LNCaP clone FGC (cell line): ENCODE measurements around the gene MBLAC1.

ENCODE experiments used
- DNase-seq: peaks from one replicate; pipeline ENCODE4 v3.0.0-alpha.2; 2011; ENCODE audit warnings: low read depth
- H3K4me3 ChIP-seq: 2 replicates; pipeline ENCODE4 v1.5.1; 2011; ENCODE audit warnings: mild to moderate bottlenecking, low read depth, low read length, control low read depth
- TF ChIP-seq, protein P1 (sequence below): IDR thresholded peaks from 2 replicates; pipeline ENCODE4 v1.5.1; 2012; ENCODE audit warnings: mild to moderate bottlenecking; ENCODE audit not compliant: control insufficient read depth, insufficient read depth; ENCODE audit errors: extremely low read depth

The MBLAC1 gene

DNA sequence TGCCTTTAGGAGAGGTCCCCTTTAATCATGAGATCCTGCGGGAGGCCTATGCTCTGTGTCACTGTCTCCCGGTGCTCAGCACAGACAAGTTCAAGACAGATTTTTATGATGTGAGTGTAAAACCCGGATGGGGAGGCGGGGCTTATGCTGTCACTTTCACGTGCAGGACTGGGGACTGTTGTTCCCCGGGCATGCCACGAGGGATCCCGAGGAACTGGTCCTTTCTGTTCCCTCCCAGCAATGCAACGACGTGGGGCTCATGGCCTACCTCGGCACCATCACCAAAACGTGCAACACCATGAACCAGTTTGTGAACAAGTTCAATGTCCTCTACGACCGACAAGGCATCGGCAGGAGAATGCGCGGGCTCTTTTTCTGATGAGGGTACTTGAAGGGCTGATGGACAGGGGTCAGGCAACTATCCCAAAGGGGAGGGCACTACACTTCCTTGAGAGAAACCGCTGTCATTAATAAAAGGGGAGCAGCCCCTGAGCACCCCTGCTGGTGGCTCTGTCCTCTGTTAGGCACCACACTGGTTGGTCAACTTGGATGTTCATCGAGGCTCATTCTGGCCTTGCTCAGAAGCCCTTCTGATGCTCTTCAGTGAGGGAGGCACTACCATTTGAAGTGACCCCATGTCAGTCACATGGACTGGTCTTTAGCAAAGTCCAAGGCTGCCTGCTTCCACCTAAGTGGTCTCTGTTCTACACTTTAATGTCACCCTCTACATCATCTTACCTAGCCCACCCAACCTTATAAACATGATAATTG is 35.2 kb upstream of the MBLAC1 start:
- TF ChIP-seq, protein P1, sequence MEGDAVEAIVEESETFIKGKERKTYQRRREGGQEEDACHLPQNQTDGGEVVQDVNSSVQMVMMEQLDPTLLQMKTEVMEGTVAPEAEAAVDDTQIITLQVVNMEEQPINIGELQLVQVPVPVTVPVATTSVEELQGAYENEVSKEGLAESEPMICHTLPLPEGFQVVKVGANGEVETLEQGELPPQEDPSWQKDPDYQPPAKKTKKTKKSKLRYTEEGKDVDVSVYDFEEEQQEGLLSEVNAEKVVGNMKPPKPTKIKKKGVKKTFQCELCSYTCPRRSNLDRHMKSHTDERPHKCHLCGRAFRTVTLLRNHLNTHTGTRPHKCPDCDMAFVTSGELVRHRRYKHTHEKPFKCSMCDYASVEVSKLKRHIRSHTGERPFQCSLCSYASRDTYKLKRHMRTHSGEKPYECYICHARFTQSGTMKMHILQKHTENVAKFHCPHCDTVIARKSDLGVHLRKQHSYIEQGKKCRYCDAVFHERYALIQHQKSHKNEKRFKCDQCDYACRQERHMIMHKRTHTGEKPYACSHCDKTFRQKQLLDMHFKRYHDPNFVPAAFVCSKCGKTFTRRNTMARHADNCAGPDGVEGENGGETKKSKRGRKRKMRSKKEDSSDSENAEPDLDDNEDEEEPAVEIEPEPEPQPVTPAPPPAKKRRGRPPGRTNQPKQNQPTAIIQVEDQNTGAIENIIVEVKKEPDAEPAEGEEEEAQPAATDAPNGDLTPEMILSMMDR, result no peak
- H3K4me3 ChIP-seq, result no peak overlapping the region
- DNase-seq, result no peak

DNA sequence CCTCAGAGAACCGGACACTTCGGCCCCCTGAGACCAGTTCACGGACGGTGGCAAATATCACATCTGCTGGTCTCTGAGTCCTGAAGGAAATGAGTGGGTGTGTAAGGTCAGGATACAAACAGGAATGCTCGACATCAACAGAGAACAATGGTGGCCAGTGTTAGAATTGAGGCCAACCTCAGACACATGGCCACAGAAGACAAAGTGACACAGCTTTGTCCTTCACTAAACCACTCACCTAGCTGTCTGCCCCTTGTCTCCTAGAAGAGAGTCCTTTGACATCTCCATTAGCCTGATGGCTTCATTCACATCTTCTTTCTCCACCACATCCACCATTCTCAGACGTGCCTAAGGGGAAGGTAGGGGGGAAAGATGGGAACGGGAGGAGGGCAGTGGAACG is 33.7 kb upstream of the MBLAC1 start:
- no peak overlapping the region for H3K4me3 ChIP-seq
- DNase-seq, result no peak
- TF ChIP-seq, protein P1, result no peak

DNA sequence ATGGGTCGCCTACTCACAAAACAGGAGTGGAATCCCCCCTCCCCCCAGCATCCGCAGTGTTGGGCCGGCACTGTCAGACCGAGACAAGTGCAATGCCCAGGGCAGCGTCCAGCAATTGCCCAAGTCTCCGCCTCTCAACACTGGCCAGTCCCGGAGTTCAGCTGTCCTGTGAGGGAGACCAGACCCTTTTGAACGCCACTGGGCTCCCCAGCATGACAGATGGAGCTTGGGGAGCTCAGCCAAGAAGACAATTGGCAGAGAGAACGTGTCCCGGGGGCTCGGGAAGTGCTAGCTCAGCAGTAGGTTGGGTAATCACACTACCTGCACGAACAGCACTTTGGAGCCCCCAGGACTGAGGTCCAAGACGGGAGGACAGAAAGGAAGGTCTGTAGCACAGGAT is 33.3 kb upstream of the MBLAC1 start:
- TF ChIP-seq, protein P1, result no peak
- DNase-seq, result no peak
- H3K4me3 ChIP-seq, result no peak overlapping the region

DNA sequence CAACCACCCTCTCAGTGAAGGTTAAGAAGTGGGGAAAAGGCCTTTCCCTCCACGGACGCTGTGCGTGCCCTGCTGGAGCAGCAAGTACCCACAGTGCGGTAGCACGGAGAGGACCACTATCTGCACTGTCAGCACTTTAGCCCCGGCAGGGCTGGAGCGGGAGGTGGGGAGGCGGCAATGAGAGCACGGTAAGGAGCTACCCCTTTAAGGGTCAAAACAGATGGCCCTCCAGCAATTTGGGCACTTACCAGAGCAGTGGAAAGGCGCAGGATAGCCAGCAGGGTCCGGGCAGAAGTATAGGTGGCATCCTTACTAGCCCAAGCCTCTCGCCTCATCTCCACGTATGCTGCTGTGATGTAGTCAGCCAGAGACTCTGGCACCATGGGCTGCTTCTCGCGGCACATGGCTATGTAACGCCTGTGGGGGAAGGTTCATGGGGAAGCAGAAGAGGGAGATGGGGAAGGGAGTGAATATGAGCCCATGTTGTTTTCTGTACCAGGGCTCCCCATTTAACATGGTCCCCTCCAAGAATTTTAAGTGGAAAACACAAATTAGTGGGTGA is 32.8 kb upstream of the MBLAC1 start:
- DNase-seq, result no peak
- no peak overlapping the region for H3K4me3 ChIP-seq
- TF ChIP-seq, protein P1, result no peak

DNA sequence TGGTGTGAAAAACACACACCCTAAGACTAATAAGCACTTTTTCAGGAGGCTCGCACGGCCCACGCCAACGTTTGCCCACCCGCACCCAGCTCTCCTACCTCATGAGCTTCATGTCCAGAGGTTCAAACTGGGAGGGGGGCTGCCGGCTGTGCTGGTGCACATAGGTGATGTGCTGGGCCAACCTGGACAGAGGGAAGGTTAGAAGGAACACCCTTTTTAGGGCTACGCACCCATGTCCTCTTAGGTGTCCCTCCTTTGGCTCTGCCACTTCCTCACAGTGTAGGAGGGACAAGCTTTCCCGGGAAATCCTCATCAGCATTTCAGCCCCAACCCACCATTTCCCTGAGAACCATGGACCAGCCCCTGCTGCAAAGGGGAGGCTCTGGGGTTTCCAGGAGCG is 31.5 kb upstream of the MBLAC1 start:
- H3K4me3 ChIP-seq, result no peak overlapping the region
- no peak for DNase-seq
- TF ChIP-seq, protein P1, result no peak

DNA sequence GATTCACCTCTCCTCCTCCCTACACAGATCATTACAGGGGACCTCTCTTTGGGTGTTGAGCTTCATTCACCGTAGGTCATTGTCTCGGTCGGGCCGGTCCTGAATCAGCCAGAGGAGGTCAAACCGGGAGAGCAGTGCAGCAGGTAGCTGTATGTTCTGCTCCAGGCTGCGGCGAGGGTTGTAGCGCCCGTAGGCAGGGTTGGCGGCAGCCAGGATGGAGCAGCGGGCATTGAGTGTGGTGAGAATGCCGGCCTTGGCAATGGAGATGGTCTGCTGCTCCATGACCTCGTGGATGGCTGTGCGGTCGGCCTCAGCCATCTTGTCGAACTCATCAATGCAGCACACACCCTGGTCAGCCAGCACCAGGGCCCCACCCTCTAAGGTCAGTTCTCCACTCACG is 31.1 kb upstream of the MBLAC1 start:
- TF ChIP-seq, protein P1, result no peak
- DNase-seq, result no peak
- H3K4me3 ChIP-seq, result no peak overlapping the region
